HepG2 (cell line): ENCODE results near the gene ABCA2. TPM values are rescaled to one million over a fixed set of nuclear protein-coding genes. Genes with fewer than 3 reads are reported as not detected.

Experiments used
- ATF7-NPFF ChIP-seq: sonication (generic); formaldehyde crosslinking; IDR thresholded peaks from 2 replicates; pipeline ENCODE4 v1.8.1; 2023; ENCODE audit warnings: mild to moderate bottlenecking, low read depth, missing genetic modification reagents, moderate library complexity
- CBFB ChIP-seq: sonication (generic); formaldehyde crosslinking; IDR thresholded peaks from 2 replicates; pipeline ENCODE4 v1.4.0; 2020; ENCODE audit warnings: missing genetic modification reagents
- EEA1 ChIP-seq: sonication (generic); formaldehyde crosslinking; IDR thresholded peaks from 2 replicates; pipeline ENCODE4 v1.5.1; 2020; ENCODE audit warnings: mild to moderate bottlenecking, missing genetic modification reagents, borderline replicate concordance
- GABPB1 ChIP-seq: IDR thresholded peaks from 2 replicates; pipeline ENCODE4 v1.6.1; 2016; ENCODE audit warnings: mild to moderate bottlenecking, missing genetic modification reagents, moderate library complexity, missing compliant biosample characterization
- KAT8 ChIP-seq: IDR thresholded peaks from 2 replicates; pipeline ENCODE4 v1.6.1; 2016; ENCODE audit warnings: missing genetic modification reagents, missing compliant biosample characterization
- MEF2D ChIP-seq: sonication (generic); formaldehyde crosslinking; IDR thresholded peaks from 2 replicates; pipeline ENCODE4 v1.5.1; 2020; ENCODE audit warnings: mild to moderate bottlenecking, missing genetic modification reagents
- MYNN ChIP-seq: sonication (generic); formaldehyde crosslinking; IDR thresholded peaks from 2 replicates; pipeline ENCODE4 v1.4.0; 2020; ENCODE audit warnings: mild to moderate bottlenecking, low read depth, missing genetic modification reagents
- NPAS2 ChIP-seq: sonication (generic); formaldehyde crosslinking; IDR thresholded peaks from 2 replicates; pipeline ENCODE4 v1.8.0; 2022; ENCODE audit warnings: mild to moderate bottlenecking, missing genetic modification reagents, borderline replicate concordance
- STAT5B ChIP-seq: sonication (generic); formaldehyde crosslinking; IDR thresholded peaks from 2 replicates; pipeline ENCODE4 v1.4.0; 2020; ENCODE audit warnings: missing genetic modification reagents
- ZBTB8A ChIP-seq: sonication (generic); formaldehyde crosslinking; IDR thresholded peaks from 2 replicates; pipeline ENCODE4 v1.4.0; 2020; ENCODE audit warnings: mild to moderate bottlenecking, low read depth, missing genetic modification reagents, borderline replicate concordance
- ZNF20 ChIP-seq: sonication (generic); formaldehyde crosslinking; IDR thresholded peaks from 2 replicates; pipeline ENCODE4 v1.4.0; 2020; ENCODE audit warnings: mild to moderate bottlenecking, moderate library complexity, missing genetic modification reagents
- ZNF205 ChIP-seq: IDR thresholded peaks from 2 replicates; pipeline ENCODE4 v1.6.1; 2018; ENCODE audit warnings: missing biosample characterization, missing genetic modification reagents
- ZNF207 ChIP-seq: fragments of 450-650 bp; IDR thresholded peaks from 2 replicates; pipeline ENCODE4 v1.6.1; 2016; ENCODE audit warnings: antibody characterized with exemption, borderline replicate concordance
- ZNF224 ChIP-seq: sonication (generic); formaldehyde crosslinking; IDR thresholded peaks from 2 replicates; pipeline ENCODE4 v1.5.0; 2020; ENCODE audit warnings: mild to moderate bottlenecking, missing genetic modification reagents
- ZNF263 ChIP-seq: sonication (generic); formaldehyde crosslinking; IDR thresholded peaks from 2 replicates; pipeline ENCODE4 v1.4.0; 2020; ENCODE audit warnings: missing genetic modification reagents
- ZNF326 ChIP-seq: sonication (generic); formaldehyde crosslinking; IDR thresholded peaks from 2 replicates; pipeline ENCODE4 v1.4.0; 2020; ENCODE audit warnings: missing genetic modification reagents, borderline replicate concordance
- ZNF354B ChIP-seq: sonication (generic); formaldehyde crosslinking; IDR thresholded peaks from 2 replicates; pipeline ENCODE4 v1.8.0; 2022; ENCODE audit warnings: mild to moderate bottlenecking, missing genetic modification reagents
- polyA plus RNA-seq, 8 experiments: library from polyadenylated mRNA; depleted of rRNA in 3 of 8; stranded (reverse) in 7 of 8; unstranded in 1 of 8; fragments of >200 nt; fragmentation: Illumina TruSeq in 4 of 8; extraction: Trizol in 4 of 8; gene quantifications; 2 replicates each; pipeline versions ENCODE4 v1.2.1 to v1.2.3, GENCODE V29; 2011 to 2016; ENCODE audit warnings: low read depth in 4 of 8, missing spikeins in 1 of 8, mixed read lengths in 1 of 8; ENCODE audit not compliant: insufficient read depth in 1 of 8
- total RNA-seq, 5 experiments: library from RNA; depleted of rRNA; stranded (reverse); fragments of >200 nt; fragmentation: Illumina TruSeq; extraction: Trizol; gene quantifications; 2 replicates each; pipeline ENCODE4 v1.2.3, GENCODE V29; 2016; ENCODE audit warnings: low read depth in 1 of 5
- TF ChIP-seq, protein P1 (sequence below): sonication (generic); formaldehyde crosslinking; IDR thresholded peaks from 2 replicates; pipeline ENCODE4 v1.4.0; 2020; ENCODE audit warnings: missing genetic modification reagents
- TF ChIP-seq, protein P2 (sequence below): sonication (generic); formaldehyde crosslinking; IDR thresholded peaks from 2 replicates; pipeline ENCODE4 v1.5.0; 2020; ENCODE audit warnings: missing genetic modification reagents
- TF ChIP-seq, protein P3 (sequence below): sonication (generic); formaldehyde crosslinking; IDR thresholded peaks from 2 replicates; pipeline ENCODE4 v1.4.0; 2020; ENCODE audit warnings: mild to moderate bottlenecking, missing genetic modification reagents
- TF ChIP-seq, protein P4 (sequence below): sonication (generic); formaldehyde crosslinking; IDR thresholded peaks from 2 replicates; pipeline ENCODE4 v1.4.0; 2020; ENCODE audit warnings: mild to moderate bottlenecking, missing genetic modification reagents
- TF ChIP-seq, protein P5 (sequence below): IDR thresholded peaks from 2 replicates; pipeline ENCODE4 v1.6.1; 2016; ENCODE audit warnings: missing biosample characterization, missing genetic modification reagents, low read depth
- TF ChIP-seq, protein P6 (sequence below): sonication (generic); formaldehyde crosslinking; IDR thresholded peaks from 2 replicates; pipeline ENCODE4 v1.5.0; 2020; ENCODE audit warnings: missing genetic modification reagents, mild to moderate bottlenecking, borderline replicate concordance

ABCA2 gene
- total and polyA plus RNA-seq, 2 of the 13 experiments (the other 11 are each of a cell fraction or from before 2014, with no cell fraction given) = 2.9 to 19.2 TPM

DNA sequence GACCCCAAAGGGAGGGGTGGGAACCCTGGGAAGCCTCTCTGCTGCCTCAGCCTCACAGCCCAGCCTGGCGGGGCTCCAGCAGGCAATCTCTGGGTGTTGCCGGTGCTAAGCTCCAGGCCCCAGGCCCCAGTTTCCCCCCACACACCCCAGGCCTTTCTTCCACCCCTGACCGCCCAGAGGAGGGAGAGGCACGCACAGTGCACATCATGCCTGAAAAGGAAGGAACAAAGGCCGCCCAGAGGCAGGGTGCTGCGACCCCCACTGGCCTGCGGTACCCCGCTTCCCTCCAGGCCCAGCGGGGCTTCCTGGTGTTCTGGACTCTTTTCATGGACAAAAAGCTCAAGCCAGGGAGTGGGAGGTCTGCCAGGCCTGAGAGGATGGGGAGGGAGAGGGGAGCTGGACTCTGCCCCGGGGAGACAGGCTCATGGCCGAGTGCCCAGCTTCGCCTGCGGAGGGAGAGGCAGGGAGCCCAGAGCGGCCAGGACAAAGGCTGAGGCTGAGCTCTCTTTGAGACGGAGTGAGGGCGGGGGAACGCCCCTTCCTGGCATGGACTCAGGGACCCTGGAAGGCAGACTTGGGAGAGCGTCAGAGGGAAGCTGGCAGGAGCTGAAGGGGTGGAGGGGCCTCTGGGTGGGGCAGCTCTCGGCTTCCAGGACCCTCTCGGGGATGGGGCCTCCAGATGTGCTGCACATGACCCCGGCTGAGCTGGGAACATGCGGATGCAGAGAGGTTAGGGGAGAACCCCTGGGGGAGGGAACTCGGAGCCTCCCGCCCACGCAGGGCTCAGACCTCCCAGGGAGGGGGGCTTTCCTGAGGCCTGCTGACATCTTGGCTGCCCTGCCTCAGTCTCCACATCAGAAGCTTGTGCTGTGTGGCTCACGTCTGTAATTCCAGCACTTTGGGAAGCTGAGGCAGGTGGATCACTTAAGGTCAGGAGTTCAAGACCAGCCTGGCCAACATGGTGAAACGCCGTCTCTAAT lies 27.6 kb upstream of the ABCA2 start (continued):
- TF ChIP-seq, protein P1, sequence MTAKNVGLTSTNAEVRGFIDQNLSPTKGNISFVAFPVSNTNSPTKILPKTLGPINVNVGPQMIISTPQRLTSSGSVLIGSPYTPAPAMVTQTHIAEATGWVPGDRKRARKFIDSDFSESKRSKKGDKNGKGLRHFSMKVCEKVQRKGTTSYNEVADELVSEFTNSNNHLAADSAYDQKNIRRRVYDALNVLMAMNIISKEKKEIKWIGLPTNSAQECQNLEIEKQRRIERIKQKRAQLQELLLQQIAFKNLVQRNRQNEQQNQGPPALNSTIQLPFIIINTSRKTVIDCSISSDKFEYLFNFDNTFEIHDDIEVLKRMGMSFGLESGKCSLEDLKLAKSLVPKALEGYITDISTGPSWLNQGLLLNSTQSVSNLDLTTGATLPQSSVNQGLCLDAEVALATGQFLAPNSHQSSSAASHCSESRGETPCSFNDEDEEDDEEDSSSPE (CRISPR knock-in tag) = peak; percentile 24; the same call in 1 of the 2 replicates
- TF ChIP-seq MEF2D (CRISPR knock-in tag) (no peak), EEA1 (CRISPR knock-in tag) (no peak), GABPB1 (peak; percentile 49; the same call in 1 of the 2 replicates), KAT8 (CRISPR knock-in tag) (0 out of 2 replicates have a peak, but pooled peaks have one; percentile 26), ZBTB8A (CRISPR knock-in tag) (no peak), CBFB (CRISPR knock-in tag) (0 out of 2 replicates have a peak, but pooled peaks have one; percentile 28), ZNF326 (CRISPR knock-in tag) (peak; percentile 56; the same call in 1 of the 2 replicates), NPAS2 (no peak), ZNF354B (CRISPR knock-in tag) (no peak), ZNF263 (0 out of 2 replicates have a peak, but pooled peaks have one; percentile 4), ZNF207 (no peak), ATF7-NPFF (CRISPR knock-in tag) (peak; percentile 79; the same call in 1 of the 2 replicates), STAT5B (CRISPR knock-in tag) (no peak), ZNF224 (no peak), ZNF205 (CRISPR knock-in tag) (peak; percentile 39; the same call in 1 of the 2 replicates), ZNF20 (CRISPR knock-in tag) (no peak), MYNN (no peak)
- TF ChIP-seq, protein P2, sequence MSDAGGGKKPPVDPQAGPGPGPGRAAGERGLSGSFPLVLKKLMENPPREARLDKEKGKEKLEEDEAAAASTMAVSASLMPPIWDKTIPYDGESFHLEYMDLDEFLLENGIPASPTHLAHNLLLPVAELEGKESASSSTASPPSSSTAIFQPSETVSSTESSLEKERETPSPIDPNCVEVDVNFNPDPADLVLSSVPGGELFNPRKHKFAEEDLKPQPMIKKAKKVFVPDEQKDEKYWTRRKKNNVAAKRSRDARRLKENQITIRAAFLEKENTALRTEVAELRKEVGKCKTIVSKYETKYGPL (CRISPR knock-in tag) = 0 out of 2 replicates have a peak, but pooled peaks have one; percentile 25
- TF ChIP-seq, protein P3, sequence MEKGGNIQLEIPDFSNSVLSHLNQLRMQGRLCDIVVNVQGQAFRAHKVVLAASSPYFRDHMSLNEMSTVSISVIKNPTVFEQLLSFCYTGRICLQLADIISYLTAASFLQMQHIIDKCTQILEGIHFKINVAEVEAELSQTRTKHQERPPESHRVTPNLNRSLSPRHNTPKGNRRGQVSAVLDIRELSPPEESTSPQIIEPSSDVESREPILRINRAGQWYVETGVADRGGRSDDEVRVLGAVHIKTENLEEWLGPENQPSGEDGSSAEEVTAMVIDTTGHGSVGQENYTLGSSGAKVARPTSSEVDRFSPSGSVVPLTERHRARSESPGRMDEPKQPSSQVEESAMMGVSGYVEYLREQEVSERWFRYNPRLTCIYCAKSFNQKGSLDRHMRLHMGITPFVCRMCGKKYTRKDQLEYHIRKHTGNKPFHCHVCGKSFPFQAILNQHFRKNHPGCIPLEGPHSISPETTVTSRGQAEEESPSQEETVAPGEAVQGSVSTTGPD = no peak
- TF ChIP-seq, protein P4, sequence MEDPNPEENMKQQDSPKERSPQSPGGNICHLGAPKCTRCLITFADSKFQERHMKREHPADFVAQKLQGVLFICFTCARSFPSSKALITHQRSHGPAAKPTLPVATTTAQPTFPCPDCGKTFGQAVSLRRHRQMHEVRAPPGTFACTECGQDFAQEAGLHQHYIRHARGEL = 0 out of 2 replicates have a peak, but pooled peaks have one; percentile 10
- TF ChIP-seq, protein P5, sequence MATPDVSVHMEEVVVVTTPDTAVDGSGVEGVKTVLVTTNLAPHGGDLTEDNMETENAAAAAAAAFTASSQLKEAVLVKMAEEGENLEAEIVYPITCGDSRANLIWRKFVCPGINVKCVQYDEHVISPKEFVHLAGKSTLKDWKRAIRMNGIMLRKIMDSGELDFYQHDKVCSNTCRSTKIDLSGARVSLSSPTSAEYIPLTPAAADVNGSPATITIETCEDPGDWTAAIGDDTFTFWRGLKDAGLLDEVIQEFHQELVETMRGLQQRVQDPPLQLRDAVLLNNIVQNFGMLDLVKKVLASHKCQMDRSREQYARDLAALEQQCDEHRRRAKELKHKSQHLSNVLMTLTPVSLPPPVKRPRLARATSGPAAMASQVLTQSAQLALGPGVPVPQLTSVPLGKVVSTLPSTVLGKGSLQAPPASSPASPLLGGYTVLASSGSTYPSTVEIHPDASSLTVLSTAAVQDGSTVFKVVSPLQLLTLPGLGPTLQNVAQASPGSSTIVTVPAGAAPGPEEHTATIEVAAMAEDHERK = no peak
- TF ChIP-seq, protein P6, sequence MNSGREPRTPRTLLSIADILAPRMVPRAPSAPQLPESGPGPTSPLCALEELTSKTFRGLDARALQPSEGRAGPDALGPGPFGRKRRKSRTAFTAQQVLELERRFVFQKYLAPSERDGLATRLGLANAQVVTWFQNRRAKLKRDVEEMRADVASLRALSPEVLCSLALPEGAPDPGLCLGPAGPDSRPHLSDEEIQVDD (CRISPR knock-in tag) = no peak
